Panc1 (cell line): ENCODE data around the gene FNTB. TPM values are rescaled to one million over a fixed set of nuclear protein-coding genes. Genes with fewer than 3 reads are reported as not detected.

Experiments used
- ATAC-seq: fragments of 200-7000 bp; cut with Tn5 transposase; 2 replicates; pipeline ENCODE4 v1.9.1; 2020; ENCODE audit warnings: mild to moderate bottlenecking, moderate library complexity
- BruUV-seq: library from RNA; stranded (reverse); fragments of 400-500 nt; replicated peaks from 2 replicates; lab custom pipeline; 2021; lab: Mats Ljungman, UMichigan
- CTCF ChIA-PET: fragments of 300-600 bp; sonication (Branson Sonifier 250); formaldehyde crosslinking; loops from one replicate; lab custom pipeline; 2022; ENCODE audit warnings: antibody characterized with exemption; lab: Charles Lee
- POLR2A ChIA-PET: fragments of 300-600 bp; sonication (Branson Sonifier 250); formaldehyde crosslinking; loops from one replicate; lab custom pipeline; 2022; ENCODE audit warnings: antibody characterized with exemption; lab: Charles Lee
- DNase-seq: peaks from one replicate; pipeline ENCODE4 v3.0.0-alpha.2; 2010; ENCODE audit warnings: low read depth, low spot score
- H3K27ac ChIP-seq: 2 replicates; pipeline ENCODE4 v1.5.1; 2011; ENCODE audit warnings: mild to moderate bottlenecking, low read length, inconsistent platforms
- H3K27me3 ChIP-seq: fragments of 200-500 bp; sonication (Bioruptor generic); 2 replicates; pipeline ENCODE4 v1.6.0; 2014; ENCODE audit warnings: low read length, inconsistent platforms; ENCODE audit not compliant: control insufficient read depth, insufficient read depth
- H3K36me3 ChIP-seq: fragments of 200-500 bp; sonication (Bioruptor generic); 2 replicates; pipeline ENCODE4 v1.5.1; 2014; ENCODE audit warnings: inconsistent platforms, mild to moderate bottlenecking, low read length, moderate library complexity; ENCODE audit not compliant: control insufficient read depth, insufficient read depth
- H3K4me1 ChIP-seq: 2 replicates; pipeline ENCODE4 v1.5.1; 2011; ENCODE audit warnings: inconsistent platforms, mild to moderate bottlenecking, low read length, moderate library complexity; ENCODE audit not compliant: control insufficient read depth, insufficient read depth
- H3K4me3 ChIP-seq, 2 experiments: 2 replicates each; pipeline ENCODE4 v1.5.1; 2011 to 2012; ENCODE audit warnings: low read depth in 2 of 2, low read length in 2 of 2, mild to moderate bottlenecking in 2 of 2, inconsistent platforms in 1 of 2, moderate library complexity in 1 of 2
- H3K9me3 ChIP-seq: fragments of 200-500 bp; sonication (Bioruptor generic); 2 replicates; pipeline ENCODE4 v1.5.1; 2014; ENCODE audit warnings: low read depth, mild to moderate bottlenecking, inconsistent platforms, low read length, moderate library complexity; ENCODE audit not compliant: control insufficient read depth, insufficient read depth
- POLR2AphosphoS5 ChIP-seq: IDR thresholded peaks from 2 replicates; pipeline ENCODE4 v1.6.1; 2012; ENCODE audit warnings: mild to moderate bottlenecking, low read depth, low read length, moderate library complexity
- SIN3A ChIP-seq: IDR thresholded peaks from 2 replicates; pipeline ENCODE4 v1.6.1; 2012; ENCODE audit warnings: low read depth, mild to moderate bottlenecking, low read length, moderate library complexity, borderline replicate concordance; ENCODE audit not compliant: insufficient read depth
- TCF7L2 ChIP-seq: IDR thresholded peaks from 2 replicates; pipeline ENCODE4 v1.6.1; 2011; ENCODE audit warnings: mild to moderate bottlenecking, low read depth, low read length, inconsistent platforms
- in situ Hi-C: cut with HindIII; loops from 2 replicates; pipeline ENCODE4 v1.10.0; 2016; ENCODE audit warnings: low sequenced_read_pairs, low pct_unique_long_range_greater_than_20kb
- intact Hi-C: fragments of 100-400 bp; cut with micrococcal nuclease; formaldehyde crosslinking; loops from one replicate; pipeline ENCODE4 v1.10.0; 2022; ENCODE audit not compliant: unreplicated experiment
- total RNA-seq: library from RNA; stranded (reverse); gene quantifications from one replicate; pipeline ENCODE4 v1.2.1, GENCODE V29; 2021; ENCODE audit not compliant: unreplicated experiment
- TF ChIP-seq, protein P1 (sequence below): fragments of 450-650 bp; IDR thresholded peaks from 2 replicates; pipeline ENCODE4 v1.5.1; 2017; ENCODE audit warnings: mild to moderate bottlenecking
- TF ChIP-seq, protein P2 (sequence below), 2 experiments: IDR thresholded peaks; 2 replicates each; pipeline ENCODE4 v1.6.1; 2011 to 2012; ENCODE audit warnings: low read depth in 2 of 2, control low read depth in 1 of 2, low read length in 1 of 2, mild to moderate bottlenecking in 1 of 2, moderate library complexity in 1 of 2; ENCODE audit not compliant: insufficient read depth in 1 of 2

FNTB gene
- total RNA-seq, 1 experiment from 2014 or later: 13.3 TPM

DNA sequence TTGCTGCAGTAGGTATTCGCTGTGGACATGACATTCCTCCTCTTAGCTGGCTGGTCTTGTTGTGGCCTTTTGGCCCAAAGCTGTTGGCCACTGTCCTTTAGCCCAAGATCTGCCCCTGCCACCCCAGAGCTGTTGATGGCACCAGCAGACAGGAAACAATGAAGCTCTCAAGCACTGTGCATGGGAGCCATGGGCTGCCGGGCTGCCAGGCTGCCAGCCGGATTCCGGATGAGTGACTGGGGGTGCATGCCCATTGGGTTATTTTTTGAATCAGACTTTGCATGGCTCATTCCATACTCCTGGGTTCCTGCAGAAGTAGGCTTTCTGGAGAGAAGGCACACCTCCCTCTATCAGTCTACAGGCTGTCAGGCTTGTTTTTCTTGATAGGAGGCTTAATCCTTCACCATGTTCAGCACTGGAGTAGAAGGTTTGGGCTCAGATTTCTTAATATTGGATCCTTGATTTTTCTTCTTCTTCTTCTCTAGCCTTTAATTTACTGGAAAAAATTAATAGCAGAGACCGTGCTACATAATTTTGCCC, 83.2 kb downstream of the FNTB start:
- DNase-seq: no peak
- H3K27ac ChIP-seq: no peak overlapping the region
- no peaks in the 10 kb centered on the region for H3K36me3 ChIP-seq
- no peaks in the 10 kb centered on the region for H3K4me1 ChIP-seq
- H3K4me3 ChIP-seq: no peak overlapping the region
- TF ChIP-seq SIN3A (no peak), POLR2AphosphoS5 (no peak), TCF7L2 (no peak)
- TF ChIP-seq, protein P1, sequence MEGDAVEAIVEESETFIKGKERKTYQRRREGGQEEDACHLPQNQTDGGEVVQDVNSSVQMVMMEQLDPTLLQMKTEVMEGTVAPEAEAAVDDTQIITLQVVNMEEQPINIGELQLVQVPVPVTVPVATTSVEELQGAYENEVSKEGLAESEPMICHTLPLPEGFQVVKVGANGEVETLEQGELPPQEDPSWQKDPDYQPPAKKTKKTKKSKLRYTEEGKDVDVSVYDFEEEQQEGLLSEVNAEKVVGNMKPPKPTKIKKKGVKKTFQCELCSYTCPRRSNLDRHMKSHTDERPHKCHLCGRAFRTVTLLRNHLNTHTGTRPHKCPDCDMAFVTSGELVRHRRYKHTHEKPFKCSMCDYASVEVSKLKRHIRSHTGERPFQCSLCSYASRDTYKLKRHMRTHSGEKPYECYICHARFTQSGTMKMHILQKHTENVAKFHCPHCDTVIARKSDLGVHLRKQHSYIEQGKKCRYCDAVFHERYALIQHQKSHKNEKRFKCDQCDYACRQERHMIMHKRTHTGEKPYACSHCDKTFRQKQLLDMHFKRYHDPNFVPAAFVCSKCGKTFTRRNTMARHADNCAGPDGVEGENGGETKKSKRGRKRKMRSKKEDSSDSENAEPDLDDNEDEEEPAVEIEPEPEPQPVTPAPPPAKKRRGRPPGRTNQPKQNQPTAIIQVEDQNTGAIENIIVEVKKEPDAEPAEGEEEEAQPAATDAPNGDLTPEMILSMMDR: no peak
- TF ChIP-seq, protein P2, sequence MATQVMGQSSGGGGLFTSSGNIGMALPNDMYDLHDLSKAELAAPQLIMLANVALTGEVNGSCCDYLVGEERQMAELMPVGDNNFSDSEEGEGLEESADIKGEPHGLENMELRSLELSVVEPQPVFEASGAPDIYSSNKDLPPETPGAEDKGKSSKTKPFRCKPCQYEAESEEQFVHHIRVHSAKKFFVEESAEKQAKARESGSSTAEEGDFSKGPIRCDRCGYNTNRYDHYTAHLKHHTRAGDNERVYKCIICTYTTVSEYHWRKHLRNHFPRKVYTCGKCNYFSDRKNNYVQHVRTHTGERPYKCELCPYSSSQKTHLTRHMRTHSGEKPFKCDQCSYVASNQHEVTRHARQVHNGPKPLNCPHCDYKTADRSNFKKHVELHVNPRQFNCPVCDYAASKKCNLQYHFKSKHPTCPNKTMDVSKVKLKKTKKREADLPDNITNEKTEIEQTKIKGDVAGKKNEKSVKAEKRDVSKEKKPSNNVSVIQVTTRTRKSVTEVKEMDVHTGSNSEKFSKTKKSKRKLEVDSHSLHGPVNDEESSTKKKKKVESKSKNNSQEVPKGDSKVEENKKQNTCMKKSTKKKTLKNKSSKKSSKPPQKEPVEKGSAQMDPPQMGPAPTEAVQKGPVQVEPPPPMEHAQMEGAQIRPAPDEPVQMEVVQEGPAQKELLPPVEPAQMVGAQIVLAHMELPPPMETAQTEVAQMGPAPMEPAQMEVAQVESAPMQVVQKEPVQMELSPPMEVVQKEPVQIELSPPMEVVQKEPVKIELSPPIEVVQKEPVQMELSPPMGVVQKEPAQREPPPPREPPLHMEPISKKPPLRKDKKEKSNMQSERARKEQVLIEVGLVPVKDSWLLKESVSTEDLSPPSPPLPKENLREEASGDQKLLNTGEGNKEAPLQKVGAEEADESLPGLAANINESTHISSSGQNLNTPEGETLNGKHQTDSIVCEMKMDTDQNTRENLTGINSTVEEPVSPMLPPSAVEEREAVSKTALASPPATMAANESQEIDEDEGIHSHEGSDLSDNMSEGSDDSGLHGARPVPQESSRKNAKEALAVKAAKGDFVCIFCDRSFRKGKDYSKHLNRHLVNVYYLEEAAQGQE (IDR thresholded peaks at IDR 0.05; ENCODE audit: insufficient read depth in 1 of 2, low read depth in 2 of 2, low read length in 1 of 2): no peak
- intact Hi-C loops (no loop called here), in situ Hi-C loops (no loop called here)
- no TSS peak for BruUV-seq
- H3K9me3 ChIP-seq: no peaks in the 10 kb centered on the region
- no peak for ATAC-seq
- H3K27me3 ChIP-seq: no peaks in the 10 kb centered on the region
- POLR2A ChIA-PET: no interaction called here
- CTCF ChIA-PET: no interaction called here

DNA sequence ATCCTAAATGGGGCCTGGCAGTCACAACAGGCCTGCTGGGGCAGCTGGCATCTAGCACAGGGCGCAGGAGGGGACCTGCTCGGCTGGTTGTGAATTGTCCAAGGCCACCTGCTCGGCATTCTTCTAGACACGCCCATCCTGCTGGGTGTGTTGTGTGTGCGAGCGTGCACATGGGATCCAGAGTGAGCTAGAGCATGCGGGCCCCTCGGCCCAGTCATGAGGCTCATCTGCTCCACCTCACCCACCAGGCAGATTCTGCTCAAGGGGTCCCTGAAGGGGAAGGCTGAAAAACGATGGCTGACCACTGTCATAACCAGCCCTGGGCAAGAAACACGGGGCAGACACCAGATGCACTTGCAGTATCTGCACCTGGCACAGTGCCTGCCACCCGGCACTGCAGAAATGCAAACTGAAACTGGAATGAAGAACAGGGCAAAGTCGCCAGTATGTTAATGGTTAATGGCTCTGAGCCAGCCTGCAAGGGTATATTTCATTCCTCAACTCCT, 83.8 kb downstream of the FNTB start:
- CTCF ChIA-PET: no interaction called here
- TF ChIP-seq POLR2AphosphoS5 (no peak), SIN3A (no peak), TCF7L2 (no peak)
- TF ChIP-seq, protein P1: no peak
- TF ChIP-seq, protein P2 (IDR thresholded peaks at IDR 0.05; ENCODE audit: insufficient read depth in 1 of 2, low read depth in 2 of 2, low read length in 1 of 2): no peak
- DNase-seq: no peak

More for the DNA sequence above, 83.8 kb downstream of the FNTB start:
- Histone ChIP-seq H3K4me1 (no peaks in the 10 kb centered on the region), H3K4me3 (no peak overlapping the region), H3K27me3 (no peaks in the 10 kb centered on the region), H3K27ac (no peak overlapping the region), H3K36me3 (no peaks in the 10 kb centered on the region), H3K9me3 (no peaks in the 10 kb centered on the region)
- intact Hi-C loops: no loop called here
- in situ Hi-C loops: no loop called here
- POLR2A ChIA-PET: no interaction called here
- no TSS peak for BruUV-seq
- ATAC-seq: no peak
